Measurements from ENCODE around the gene CCDC110.

Gene CCDC110

GRCh38 chr4:185463541-185463940, 8.0 kb downstream of the CCDC110 start:
- no peak for TF ChIP-seq CTCF (IDR thresholded peaks at IDR 0.05; ENCODE audit: control extremely low read depth, extremely low read depth, low read depth, missing control alignments)
- ChIA-PET CTCF (interaction anchor here (2.0 kb wide), 1 partner anchor 133 kb away, joined by 4 read pairs; no protein-coding TSS in a partner anchor), POLR2A (no interaction called here)
- DNase-seq (ENCODE audit: extremely low spot score): no peak

GRCh38 chr4:185461565-185461964, 10.0 kb downstream of the CCDC110 start:
- DNase-seq (ENCODE audit: extremely low spot score): no peak
- ChIA-PET POLR2A (no interaction called here), CTCF (interaction anchor here (2.0 kb wide), 1 partner anchor 12 kb away, joined by 5 read pairs; no protein-coding TSS in a partner anchor)
- no peak for TF ChIP-seq CTCF (IDR thresholded peaks at IDR 0.05; ENCODE audit: control extremely low read depth, extremely low read depth, low read depth, missing control alignments)

- CTCF ChIA-PET: interaction anchor here (1.3 to 1.9 kb wide), 3 partner anchors 8 to 30 kb away, joined by 4 to 6 read pairs (median 4); no protein-coding TSS in a partner anchor
- TF ChIP-seq CTCF (IDR thresholded peaks at IDR 0.05; ENCODE audit: control extremely low read depth, extremely low read depth, low read depth, missing control alignments): no peak
- DNase-seq (ENCODE audit: extremely low spot score): no peak
- POLR2A ChIA-PET: no interaction called here
Measured at GRCh38 chr4:185457136-185457535, 14.4 kb downstream of the CCDC110 start.

GRCh38 chr4:185456131-185456530, 15.4 kb downstream of the CCDC110 start:
- DNase-seq (ENCODE audit: extremely low spot score): no peak
- POLR2A ChIA-PET: no interaction called here
- TF ChIP-seq CTCF (IDR thresholded peaks at IDR 0.05; ENCODE audit: control extremely low read depth, extremely low read depth, low read depth, missing control alignments): no peak
- CTCF ChIA-PET: interaction anchor here (1.1 to 1.8 kb wide), 2 partner anchors 9 to 11 kb away, joined by 3 to 4 read pairs; no protein-coding TSS in a partner anchor

GRCh38 chr4:185445209-185445608, 26.3 kb downstream of the CCDC110 start:
- ChIA-PET POLR2A (no interaction called here), CTCF (interaction anchor here (0.9 to 2.2 kb wide), 2 partner anchors 9 to 153 kb away, joined by 3 to 6 read pairs; no protein-coding TSS in a partner anchor)

GRCh38 chr4:185441479-185441878, 30.1 kb downstream of the CCDC110 start:
- CTCF ChIA-PET: interaction anchor here (1.0 to 3.4 kb wide), 2 partner anchors 12 to 32 kb away, joined by 4 to 12 read pairs; no protein-coding TSS in a partner anchor
- DNase-seq (ENCODE audit: extremely low spot score): no peak
- POLR2A ChIA-PET: no interaction called here
- no peak for TF ChIP-seq CTCF (IDR thresholded peaks at IDR 0.05; ENCODE audit: control extremely low read depth, extremely low read depth, low read depth, missing control alignments)

More at GRCh38 chr4:185445209-185445608, 26.3 kb downstream of the CCDC110 start:
- DNase-seq (ENCODE audit: extremely low spot score): no peak
- TF ChIP-seq CTCF (IDR thresholded peaks at IDR 0.05; ENCODE audit: control extremely low read depth, extremely low read depth, low read depth, missing control alignments): no peak

Data from GM10248 (cell line).